Measurements from ENCODE around the gene DDX1.

DDX1 gene

DNA sequence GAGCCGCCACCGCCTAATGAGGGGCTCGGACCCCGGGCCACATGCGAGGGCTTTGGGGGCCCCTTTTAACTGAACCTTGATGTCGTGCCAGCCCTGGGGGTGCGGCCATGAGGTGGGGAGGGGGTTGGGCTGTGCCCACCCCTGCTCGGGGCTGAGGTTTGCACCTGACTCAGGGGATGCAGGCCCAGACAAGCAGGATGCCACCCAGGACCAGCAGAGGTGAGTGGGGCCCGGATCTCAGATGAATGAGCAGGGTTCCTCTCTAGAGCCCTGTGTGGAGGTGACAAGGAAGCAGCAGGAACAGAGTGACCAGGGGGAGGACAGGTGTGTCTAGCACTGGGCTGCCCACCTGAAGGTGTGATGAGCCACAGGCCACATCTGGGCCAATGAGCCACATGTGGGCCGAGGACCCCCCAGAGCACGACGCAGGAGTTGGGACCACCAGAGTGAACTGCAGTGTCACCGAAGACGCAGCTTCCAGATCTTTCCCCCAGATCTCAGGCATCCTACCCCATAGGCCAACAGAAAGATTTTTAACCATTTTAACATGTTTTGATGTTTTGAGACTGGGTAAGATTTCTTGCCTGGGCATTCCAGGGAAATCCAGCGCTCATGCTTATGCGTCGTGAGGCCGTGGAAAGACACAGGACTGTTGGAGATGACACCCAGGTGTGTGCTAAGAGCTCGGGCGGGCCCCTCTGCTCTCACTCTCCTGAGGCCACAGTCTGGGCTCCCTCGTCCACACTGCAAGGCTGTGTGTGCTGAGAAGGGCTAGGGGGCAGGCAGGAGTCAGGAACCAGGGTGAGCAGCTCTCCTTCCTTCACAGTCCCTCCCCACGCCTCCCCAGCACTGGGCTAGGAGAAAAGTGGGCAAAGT, 73.6 kb downstream of the DDX1 start:
- DNase-seq: no peak

DNA sequence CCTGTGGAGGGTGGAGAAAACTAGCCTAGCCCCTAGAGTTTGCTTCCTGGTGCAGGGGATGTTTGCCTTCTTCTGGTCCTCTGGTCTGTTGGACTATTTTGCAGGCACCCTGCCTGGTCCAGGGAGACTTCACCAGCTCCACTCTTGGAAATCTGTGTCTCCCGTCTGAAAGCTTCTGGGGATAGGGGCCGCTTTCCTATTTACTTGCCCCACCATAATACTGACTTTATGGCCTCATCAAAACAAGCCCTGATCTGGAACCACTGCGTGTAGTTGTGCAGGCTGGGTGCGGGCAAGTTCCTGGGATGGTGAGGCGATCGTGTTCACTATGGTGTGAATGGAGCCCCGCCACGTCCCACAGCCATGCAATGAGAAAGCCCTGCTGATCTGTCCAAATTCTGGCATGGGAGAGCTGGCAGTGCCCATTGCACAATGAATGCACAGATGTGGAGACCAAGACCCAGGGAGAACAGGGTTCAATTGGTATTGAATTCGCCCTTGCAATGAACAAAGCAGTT, 74.3 kb downstream of the DDX1 start:
- no peak for DNase-seq

DNA sequence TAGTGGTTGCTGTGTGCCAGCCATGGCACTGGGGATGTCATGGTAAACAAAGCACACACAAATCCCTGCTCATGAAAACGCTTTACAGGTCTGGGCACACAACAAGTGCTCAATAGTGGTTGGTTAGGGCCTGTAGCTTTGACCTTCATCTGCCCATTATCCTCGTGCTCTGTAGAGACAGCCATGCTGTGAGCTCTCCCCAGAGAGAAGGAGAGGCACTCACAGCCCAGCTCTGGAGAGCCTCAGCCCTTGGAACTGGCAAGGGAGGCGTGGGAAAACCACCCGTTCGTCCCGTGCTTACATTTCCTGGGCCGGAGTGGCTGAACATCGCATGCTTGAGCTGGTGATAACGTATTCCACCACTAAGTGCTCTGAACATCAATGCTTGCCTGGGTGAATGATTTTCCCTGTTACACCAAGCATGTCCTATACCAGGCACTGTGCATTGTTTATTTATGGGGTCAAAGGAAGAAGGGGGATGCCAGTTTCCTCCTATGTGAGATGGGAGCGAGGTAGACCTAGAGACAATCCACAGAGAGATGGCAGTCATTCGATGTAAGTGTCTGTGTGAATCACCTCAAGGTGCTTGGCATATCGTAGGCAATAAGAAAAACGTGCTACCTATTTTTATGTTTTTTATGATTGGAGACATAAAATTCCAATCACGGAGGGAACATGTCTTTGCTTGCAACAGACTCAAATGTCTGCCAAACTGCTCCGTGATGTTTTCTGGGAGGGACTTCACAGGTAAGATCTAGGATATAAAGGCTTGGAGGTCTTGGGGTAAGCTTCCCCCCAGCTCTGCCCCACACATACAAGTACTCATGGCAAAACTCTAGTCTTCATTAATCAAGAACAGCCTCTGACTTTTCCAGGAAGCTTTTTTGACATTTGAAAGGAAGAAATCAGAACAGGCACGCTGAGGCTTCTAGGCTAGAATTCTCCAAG, 75.5 kb downstream of the DDX1 start:
- no peak for DNase-seq

DNA sequence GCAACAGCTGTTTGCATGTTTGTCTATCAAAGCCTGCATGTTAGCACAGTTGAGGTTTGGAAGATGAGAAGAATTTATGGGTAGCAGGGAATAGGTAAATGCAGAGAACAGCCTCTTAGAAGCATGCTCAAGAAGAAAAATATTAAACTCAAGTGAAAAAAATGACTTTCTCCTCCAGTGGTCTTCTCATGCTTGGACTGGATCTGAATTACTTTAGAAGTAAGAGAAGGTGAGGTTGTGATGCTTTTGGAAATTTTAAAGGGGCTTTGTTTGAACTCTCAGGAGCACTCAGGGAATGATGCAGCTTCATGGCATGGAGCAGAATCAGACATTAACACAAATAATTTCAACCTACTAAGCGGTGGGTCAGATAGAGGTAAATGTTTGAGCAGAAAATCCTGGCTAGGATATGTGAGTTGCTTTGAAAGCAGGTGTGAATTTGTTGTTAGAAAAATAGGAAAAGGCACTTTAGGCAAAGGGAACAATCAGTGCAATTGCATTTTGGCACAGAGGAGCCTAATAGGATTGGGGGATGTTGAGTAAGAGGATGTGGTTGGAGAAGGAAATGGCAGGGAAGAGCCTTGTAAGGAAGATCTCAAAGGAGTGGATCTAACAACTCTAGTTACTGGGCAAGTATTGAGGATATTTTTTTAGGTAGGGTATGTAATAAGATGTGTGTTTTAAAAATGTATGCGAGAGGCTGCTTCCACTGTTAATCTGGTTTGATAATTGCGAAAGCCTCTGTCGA, 76.3 kb downstream of the DDX1 start:
- DNase-seq: no peak

DNA sequence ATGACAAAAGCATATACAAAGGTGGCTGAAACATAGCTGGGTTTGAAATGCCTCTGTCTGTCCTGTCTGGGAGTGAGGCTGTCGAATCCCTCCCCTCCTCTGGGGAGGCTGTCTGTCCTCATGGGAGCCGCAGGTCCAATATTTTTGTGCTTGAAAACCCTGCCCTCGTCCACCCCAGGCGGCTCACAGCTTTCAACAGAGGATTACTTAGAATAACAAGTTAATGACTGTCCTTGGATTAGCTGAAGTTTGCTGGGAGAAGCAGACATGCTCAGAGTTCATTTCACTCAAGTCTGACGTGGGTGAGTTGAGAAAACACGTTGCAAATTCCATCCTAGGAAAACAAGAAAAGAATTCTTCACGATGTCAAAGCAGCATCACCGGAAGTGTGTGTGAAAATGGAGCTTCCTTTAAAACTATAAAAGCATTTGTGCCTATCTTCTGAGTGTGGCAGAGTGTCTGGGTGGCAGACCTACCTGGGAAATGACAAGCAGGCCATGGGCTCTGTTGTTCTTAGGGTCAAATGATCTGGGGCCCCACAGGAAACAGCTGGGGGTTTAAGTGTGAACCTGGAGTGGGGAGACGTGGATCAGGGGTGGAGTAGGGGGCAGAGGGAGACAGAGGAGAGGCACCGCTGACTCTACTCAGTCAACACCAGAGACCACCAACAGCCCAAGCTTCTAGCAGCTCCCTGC, 77.1 kb downstream of the DDX1 start:
- no peak for DNase-seq

DNA sequence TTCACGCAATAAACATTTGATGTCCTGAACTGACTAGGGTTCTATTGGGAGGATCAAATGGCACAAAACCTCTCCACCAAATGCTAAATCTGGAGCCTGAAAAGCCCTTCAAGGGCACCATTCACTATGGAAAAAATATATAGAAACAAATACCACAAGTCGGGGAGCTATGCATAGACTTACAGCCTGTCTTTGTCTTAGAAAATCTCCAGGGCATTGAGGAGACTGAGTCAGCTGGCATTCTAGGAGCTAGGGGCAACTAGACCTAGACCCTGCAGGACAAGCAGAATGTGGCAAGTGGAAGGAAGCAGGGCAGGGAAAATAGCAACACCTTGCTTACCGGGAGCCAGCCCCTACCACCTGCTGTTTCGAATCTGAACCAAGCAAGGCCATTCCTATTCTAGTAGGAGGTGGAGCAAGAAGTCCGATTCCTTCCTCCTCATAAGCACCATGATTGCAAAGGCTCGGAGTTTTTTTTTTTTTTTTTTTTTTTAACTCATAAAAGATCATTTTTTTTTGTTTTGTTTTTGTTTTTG, 77.8 kb downstream of the DDX1 start:
- DNase-seq: no peak

DNA sequence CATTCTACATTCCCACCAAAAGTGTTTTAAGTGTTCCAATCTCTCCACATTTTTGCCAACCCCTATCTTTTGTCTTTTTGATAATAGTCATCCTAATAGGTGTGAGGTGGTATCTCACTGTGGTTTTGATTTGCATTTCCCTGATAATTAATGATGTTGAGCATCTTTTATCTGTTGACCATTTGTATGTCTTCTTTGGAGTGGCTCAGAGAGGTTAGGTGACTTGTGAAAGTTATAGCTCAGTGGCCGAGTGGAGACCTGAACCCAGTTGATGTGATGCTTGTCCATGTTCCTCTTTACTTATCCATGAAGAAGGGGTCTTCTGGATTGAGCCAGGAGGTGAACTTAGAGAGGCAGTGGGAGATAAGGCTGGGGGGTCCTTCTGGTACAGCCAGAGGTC, 78.8 kb downstream of the DDX1 start:
- no peak for DNase-seq

DNA sequence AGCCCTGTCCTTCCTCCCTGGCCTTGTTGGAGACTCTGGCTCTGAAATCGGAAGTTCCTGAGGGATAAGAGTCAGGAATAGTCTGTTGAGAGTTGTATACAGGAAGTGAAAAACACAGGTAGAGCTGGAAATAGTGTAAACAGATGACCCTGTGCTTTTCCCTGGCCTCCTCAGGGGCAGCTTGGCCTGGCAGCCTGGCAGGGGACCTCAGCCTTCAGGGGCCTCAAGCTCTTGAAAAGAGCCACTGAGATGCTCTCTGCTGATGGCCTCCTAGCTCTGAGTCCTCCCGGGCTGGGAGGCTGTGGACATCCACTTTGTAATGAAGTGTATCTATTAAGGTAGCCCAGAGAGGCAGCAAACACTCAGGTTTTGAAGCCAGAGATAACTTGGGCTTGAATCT, 79.3 kb downstream of the DDX1 start:
- DNase-seq: no peak

DNA sequence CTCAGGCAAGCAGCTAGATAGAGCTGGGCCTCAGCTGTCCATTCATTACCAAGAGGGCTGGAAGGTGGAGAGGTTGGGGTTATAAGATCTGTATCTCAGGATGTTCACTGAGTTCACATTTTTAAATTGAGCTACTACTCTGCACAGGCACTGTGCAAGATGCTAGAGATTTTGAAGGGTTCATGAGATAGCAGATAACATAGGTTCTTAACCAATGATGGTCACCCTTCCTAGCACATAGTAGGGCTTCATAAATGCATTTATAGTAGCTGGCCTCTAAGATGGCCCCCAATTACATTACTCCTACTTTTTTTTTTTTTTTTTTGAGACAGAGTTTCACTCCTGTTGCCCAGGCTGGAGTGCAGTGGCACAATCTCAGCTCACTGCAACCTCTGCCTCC, 79.7 kb downstream of the DDX1 start:
- DNase-seq: no peak

DNA sequence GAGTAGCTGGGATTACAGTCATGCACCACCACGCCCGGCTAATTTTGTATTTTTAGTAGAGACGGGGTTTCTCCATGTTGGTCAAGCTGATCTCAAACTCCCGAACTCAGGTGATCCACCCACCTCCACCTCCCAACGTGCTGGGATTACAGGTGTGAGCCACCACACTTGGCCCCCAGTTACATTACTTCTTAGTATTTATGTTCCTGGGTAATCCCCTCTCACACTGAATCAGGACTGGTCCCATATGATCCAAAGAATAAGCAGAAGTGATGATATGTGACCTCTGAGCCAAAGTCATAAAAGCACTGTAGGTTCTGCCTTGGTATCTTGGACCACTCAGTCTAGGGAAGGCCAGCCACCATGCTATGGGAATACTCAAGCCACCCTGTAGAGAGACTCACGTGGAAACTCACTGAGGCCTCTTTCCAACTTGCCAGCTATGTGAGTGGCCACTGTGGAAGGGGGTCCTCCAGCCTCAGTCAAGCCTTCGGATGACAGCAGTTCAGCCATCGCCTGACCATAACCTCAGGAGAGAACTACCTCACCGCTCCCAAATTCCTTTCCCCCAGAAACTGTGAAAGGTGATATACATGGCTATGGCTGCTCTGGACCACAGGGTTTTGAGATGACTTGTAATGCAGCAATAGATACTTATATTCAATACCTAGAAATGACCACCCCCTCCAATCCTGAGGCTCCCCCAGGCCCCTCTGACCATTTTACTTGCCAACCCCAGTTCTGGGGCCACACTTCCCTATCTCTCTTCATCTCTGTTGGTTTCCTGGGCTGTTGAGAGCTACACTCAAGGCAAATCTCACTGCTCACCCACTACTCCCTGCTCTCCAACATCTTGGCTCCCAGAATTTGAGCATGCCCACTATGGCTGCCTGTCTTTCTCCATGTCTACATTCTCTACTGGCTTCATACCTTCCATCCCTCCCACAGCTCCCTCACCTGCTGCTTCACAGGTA, 80.5 kb downstream of the DDX1 start:
- DNase-seq: no peak

DNA sequence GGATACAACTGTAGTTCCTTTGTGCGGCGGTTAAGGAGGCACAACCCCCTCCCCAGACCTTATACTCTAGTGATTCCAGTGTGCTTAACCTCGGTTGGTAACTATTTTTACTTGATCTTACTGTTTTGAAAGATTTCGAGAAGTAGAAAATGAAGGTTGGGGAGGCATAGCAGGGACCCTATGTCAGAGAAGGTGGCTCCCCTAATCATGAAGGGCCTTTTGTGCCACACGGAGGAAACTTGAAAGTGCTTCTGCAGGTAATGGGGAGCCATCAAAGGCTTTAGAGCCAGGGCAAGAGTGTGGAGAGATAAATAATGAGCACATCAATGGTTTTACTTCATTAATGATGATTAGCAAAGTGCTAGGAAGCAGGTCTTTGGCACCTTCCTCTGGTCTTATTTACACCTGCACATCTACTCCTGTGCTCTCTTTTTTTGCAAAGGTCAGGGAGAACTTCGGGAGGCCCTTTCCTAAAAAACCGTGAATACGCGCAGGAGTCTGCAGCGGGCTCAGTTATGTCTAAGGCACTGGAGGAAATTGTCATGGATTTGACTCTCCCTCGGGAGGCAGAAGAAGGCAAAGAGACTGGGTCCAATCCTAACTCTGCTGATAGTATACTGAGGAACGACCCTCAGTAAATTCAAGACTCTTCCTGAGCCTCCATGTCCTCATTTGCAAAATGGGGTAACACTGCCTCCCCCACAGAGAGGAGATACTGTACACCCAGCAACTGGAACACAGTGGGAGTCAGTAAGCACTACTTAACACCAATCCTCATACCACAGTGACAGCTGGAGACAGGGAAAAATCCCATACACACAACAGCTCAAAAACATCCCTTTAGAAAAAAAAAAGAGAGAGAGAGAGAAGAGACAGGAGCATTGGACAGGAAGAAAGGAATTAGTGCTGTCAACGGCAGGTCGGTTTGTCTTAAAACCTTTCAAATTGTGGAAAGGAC, 81.6 kb downstream of the DDX1 start:
- no peak for DNase-seq

DNA sequence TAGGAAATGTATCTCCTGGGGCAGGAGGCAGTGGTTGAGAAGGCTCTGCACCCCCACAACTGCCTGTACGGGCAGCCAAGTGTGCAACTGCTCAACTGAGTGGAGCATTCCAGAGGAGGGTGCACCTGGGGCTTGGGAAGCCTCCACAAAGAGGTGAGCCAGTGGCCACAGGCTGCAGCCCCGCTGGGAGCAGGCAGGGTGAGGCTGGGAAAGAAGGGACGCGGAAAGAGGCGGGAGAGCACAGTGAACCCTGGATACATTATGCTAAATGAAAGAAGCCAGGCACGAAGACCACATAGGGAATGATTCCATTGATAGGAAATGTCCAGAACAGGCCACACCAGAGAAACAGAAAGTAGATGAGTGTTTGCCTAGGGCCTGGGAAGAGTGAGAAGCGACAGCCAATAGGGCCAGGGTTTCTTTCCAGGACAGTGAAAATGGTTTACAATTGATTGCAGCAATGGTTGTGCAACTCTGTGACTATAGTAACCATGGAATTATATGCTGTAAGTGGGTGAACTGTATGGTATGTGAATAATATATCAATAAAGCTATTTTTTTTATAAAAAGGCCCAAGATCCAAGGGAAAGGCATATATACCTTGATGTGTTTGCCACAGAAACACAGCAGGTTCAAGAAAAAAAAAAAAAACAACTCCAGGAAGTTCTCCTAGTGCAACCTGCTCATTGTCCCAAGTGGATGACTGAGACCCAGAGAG, 82.4 kb downstream of the DDX1 start:
- DNase-seq: no peak

DNA sequence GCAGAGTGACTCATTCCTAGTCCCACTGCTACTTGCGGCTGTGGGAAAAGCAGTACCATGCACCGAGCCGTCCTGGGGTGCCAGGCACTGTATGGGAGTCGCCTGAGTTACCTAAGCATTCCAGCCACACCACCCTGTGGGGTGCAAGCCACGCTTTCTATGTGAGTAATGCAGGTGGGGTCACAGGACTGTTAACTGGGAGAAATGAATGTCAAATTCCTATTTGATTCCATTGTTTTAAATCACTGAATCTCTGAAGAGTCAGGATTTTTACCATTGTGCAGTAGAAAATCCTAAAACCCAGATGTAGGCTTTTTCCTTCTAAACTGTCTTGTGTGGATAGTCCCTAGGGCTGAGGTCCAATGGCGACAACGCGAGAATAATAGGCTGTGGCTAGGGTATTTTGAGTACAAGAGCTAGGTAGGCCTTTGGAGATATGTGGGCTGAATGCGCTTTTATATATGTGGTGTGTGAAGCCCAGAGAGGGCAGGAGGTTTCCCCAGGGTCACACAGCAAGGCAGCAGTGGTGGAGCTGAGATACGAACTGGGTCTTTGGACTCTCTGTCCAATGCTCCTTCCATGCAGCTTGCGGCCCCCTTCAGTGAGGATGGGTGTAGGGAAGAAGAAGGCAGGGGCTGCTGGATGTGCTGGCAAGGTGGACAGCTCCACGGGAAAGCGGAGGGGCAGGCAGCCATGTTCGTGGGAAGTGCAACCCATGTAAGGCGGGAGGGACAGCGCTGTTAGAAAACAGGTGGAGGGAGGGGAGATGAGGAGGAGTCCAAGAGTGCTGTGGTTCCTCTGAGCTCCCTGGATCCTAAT, 83.2 kb downstream of the DDX1 start:
- no peak for DNase-seq

DNA sequence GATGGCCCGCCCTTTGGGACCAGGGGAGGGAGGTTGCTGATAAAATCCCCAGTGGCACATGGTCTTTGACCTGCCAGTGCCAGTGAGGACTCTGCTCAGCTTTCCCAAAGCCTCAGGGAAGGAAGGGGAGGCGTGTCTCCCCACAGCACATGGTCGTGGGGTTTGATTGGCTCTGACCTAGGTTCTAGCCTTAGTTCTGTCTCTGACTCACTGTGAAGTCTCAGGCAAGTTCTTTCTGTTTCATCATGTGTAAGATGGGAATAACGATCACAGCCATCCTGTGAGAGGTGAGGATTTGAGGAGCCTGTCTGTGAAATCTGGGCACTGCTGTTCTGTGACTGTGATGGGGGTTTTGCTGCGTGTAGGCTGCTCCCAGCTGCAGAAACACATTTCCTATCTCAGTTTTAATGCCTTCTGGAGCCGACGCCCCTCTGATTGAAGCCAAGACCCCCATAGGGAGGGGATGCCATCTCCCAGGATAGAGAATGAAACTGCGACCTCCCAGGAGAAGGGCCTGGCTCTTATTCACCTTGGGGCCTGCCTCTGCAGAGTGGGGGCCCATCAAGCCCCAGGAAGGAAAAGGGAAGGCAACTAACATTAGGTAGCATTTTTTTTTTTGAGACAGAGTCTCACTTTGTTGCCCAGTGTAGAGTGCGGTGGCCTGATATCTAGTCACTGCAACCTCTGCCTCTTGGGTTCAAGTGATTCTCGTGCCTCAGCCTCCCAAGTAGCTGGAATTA, 84.0 kb downstream of the DDX1 start:
- no peak for DNase-seq

DNA sequence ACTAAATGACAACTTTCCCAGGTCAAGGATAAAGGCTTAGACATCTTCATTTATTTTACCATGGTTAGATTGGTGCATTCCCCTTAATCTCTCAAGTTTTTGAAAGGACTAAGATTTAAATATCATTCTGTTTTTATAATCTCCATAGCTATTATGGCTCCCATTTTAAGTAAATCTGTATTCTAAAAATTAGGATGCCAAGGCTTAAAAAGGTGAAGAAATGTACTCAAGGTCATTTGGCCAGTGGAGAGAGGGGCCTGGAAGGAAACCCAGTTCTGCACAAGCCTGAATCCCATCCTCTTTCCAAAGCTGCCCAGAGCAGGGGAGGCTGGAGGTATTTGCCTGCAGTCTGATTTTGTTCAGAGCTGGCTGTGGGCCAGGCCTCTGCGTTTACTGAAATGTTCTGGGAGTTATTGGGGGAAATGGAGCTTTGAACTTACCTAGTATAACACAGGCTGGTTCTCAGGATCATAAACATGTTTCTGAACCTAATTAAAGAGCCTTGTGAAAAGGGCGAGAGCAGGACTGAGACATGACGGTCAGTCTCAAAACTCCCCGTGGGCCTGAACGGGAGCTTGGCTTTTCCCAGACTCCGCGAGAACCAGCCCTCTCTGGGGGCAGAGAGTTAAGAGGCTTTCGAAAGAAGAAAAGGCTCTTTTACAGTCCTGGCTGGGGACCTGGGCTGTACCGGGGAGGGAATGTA, 85.6 kb downstream of the DDX1 start:
- no peak for DNase-seq

DNA sequence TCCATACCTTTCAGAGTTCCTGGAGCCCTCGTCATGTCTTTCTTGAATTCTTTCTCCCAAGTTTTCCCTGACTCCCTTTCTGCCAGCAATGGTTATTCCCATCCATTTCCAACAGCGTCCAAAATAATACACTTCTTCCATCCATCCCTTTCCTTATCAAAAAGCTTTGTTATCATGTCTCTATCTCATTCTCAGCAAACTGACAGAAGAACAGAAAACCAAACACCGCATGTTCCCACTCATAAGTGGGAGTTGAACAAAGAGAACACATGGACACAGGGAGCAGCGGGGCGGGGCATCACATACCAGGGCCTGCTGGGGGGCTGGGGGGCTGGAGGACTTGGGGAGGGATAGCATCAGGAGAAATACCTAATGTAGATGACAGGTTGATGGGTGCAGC, 86.7 kb downstream of the DDX1 start:
- no peak for DNase-seq
